Measurements from ENCODE around the gene TACC3.

DNA sequence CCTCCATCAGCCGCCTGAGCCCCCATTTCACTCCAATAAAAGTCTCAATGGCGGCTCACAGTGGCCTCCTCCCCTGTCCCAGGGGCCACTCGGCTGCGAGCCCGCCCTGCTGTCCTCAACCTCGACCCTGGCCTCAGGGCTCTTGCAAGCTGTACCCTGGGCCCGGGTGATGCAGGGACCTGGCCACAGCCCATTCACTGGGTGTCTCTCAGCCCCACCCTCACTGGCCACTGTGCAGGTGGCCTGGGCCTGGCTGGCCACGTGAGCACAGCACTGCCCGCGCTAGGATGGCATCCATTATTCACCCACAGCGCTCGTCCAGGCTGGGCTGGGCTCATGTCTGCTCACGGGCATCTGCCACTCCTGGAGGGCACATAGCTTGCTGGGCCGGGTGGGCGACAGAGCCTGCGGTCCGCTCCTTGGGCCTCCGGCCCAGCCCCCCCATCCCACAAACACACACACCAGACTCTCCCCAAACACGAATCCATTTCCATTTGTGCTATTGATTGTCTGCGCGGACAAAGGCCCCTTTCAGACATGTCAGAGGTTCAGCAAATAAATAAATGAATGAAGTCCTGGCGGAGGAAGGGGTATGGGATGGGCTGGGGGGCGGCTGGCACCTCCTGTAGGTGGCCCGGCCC, 55.3 kb downstream of the TACC3 start:
- TF ChIP-seq, protein P1, sequence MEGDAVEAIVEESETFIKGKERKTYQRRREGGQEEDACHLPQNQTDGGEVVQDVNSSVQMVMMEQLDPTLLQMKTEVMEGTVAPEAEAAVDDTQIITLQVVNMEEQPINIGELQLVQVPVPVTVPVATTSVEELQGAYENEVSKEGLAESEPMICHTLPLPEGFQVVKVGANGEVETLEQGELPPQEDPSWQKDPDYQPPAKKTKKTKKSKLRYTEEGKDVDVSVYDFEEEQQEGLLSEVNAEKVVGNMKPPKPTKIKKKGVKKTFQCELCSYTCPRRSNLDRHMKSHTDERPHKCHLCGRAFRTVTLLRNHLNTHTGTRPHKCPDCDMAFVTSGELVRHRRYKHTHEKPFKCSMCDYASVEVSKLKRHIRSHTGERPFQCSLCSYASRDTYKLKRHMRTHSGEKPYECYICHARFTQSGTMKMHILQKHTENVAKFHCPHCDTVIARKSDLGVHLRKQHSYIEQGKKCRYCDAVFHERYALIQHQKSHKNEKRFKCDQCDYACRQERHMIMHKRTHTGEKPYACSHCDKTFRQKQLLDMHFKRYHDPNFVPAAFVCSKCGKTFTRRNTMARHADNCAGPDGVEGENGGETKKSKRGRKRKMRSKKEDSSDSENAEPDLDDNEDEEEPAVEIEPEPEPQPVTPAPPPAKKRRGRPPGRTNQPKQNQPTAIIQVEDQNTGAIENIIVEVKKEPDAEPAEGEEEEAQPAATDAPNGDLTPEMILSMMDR (IDR thresholded peaks at IDR 0.05): no peak
- no peak for TF ChIP-seq POLR2AphosphoS5 (IDR thresholded peaks at IDR 0.05)
